M059J (cell line): ENCODE data around the gene LRRC4B. TPM values are rescaled to one million over a fixed set of nuclear protein-coding genes. Genes with fewer than 3 reads are reported as not detected.
"Not testable (repeated sequence)": the region's sequence is repeated elsewhere in the genome, so short reads cannot be mapped to it uniquely, and the experiment has no call there.

Source experiments
- DNase-seq: peaks from one replicate; pipeline ENCODE4 v3.0.0-alpha.2; 2012; ENCODE audit warnings: low read depth
- total RNA-seq: library from RNA; depleted of rRNA; stranded (reverse); fragments of >200 nt; shearing (Covaris generic); gene quantifications from 2 replicates; pipeline ENCODE4 v1.2.3, GENCODE V29; 2014; rRNA removed

The LRRC4B gene
- not detected in 2 replicates for total RNA-seq

- no peak for DNase-seq
These were observed at the start of gene LRRC4B for GRCh38 chr19:50567882-50568727. LRRC4B (minus strand) TSS chr19:50568435; CDS start chr19:50548838, 19,597 bp downstream.

DNA sequence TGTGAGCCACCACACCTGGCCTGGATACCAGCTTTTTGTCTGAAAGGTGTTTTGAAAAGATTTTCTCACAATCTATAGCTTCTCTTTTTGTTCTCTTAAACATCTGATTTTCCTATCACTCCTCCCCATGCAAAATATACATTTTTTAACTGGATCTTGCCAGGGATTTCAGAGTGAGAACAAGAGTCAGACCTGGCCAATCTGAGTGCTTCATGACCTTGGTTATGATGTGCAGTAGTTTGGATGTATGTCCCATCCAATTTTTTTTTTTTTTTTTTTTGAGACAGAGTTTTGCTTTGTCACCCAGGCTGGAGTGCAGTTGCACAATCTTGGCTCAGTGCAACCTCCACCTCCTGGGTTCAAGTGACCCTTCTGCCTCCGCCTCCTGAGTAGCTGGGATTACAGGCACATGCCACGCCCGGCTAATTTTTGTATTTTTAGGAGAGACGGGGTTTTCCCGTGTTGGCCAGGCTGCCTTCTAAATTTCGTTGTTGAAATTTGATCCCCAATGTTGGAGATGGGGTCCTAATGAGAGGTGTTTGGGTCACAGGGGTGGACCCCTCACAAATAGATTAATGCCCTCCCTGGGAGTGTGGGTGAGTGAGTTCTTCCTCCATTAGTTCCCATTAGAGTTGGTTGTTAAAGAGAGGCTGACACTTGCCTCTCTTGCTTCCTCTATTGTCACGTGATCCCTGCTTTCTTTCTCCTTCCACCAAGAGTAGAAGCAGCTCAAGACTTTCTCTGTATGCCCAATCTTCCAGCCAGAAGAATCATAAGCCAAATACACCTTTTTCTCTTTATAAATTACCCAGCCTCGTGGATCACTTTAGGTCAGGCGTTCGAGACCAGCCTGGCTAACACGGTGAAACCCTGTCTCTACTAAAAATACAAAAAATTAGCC, 44.5 kb upstream of the LRRC4B start:
- not testable (repeated sequence) for DNase-seq

DNA sequence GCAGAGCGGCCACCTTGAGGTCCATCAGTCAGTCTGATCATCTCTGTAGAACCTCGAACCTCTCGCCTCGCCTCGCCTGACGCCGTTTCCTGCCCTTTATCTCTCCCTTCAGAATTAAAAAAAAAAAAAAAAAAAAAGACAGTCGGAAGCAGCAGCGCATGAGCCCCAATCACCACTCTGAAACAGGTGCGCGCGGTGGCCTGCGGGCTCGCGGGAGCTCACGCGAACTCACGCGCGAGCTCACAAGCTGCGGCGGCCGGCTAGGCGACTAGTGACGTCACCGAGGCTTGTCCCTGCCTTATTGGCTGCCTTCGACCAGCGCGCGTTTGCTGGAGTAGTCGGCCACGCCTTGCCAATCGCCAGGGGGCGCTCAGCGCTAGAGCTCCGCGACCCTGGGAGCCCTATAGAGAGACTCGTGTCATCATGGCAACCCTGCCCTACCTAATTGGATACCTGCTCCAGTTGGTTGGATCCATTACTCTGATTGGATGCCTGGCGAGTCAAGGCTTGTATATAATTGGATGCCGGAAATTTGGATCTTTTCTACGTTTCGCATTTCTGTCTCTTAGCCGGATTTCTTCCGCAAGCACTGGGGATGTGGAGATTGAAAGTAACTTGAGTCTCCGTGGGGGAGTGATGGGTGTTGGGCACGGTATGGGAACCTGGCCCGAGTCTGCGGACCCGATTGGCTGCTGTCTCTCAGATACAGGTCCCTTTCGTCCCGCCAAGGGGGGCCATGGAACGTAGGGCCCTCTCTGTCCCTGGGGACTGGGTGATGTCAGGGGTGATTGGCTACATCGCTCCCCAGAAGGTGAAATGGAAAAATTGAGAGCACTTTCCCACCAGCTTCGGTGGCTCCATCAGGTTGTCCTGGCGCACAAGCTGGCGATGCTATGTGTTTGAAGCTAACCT, 39.9 kb upstream of the LRRC4B start:
- DNase-seq: peak; percentile 51

DNA sequence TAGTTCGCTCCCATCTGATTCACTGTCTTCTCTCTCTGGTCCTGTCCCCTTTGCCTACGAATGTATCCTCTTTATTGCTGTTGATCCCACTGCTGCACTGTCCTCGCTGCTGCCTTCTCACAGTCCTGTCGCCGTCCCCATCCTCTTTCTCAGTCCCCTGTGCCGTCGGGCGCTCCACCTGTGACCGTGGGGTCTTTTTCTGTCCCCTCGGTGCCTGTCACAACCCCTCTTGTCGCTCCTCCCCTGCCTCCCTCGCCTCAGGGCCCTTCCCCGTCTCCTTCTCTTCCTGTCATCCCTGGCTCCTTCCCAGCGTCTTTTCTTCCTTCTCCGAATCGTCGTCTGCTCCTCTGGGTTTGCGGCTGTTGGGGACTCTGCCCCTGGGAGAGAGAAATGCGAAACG, 39.2 kb upstream of the LRRC4B start:
- DNase-seq: no peak

- not testable (repeated sequence) for DNase-seq
These were observed 38.0 kb upstream of the LRRC4B start for GRCh38 chr19:50606059-50606836.

DNA sequence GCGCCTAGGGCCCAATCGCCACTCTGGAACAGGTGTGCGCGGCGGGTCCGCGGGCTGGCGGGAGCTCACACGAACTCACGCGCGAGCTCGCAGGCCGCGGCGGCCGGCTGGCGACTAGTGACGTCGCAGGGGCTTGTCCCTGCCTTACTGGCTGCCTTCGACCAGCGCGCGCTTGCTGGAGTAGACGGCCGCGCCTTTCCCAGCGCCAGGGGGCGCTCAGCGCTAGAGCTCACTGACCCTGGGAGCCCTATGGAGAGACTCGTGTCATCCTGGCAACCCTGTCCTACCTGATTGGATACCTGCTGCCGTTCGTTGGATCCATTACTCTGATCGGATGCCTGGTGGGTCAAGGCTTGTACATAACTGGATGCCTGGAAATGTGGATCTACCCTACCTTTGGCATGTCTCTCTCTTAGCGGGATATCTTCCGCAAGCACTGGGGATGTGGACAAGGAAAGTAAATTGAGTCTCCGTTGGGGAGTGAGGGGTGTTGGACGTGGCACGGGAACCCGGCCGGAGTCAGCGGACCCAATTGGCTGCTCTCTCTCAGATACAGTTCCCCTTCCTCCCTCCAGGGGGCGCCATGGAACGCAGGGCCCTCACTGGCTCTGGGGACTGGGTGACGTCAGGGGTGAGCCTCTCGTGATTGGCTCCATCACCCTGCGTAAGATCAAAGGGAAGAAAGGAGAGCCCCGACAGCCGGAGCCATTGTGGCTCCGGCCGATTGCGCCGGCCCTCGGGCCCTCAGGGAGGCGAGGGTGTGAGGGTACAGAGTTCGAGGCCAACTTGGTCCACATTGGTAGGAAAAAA, 36.2 kb upstream of the LRRC4B start:
- DNase-seq: not testable (repeated sequence)

GRCh38 chr19:50602935-50603334, 34.7 kb upstream of the LRRC4B start:
- DNase-seq: no peak

- no peak for DNase-seq
These were observed 34.3 kb upstream of the LRRC4B start for GRCh38 chr19:50602496-50602895.

DNA sequence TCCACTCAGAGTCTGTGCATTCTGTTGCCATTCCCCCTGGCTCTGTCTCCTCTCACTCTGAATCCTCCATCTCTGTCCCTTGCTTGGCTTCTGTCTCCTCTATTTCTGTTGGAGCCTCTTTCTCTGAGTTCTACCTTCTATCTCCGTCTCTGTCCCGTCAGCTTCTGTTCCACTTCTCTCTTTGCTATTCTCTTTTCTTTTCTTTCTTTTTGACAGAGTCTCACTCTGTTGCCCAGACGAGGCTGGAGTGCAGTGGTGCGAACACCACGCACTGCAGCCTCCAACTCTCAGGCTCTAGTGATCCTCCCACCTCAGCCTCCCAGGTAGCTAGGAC, 33.8 kb upstream of the LRRC4B start:
- DNase-seq: no peak

DNA sequence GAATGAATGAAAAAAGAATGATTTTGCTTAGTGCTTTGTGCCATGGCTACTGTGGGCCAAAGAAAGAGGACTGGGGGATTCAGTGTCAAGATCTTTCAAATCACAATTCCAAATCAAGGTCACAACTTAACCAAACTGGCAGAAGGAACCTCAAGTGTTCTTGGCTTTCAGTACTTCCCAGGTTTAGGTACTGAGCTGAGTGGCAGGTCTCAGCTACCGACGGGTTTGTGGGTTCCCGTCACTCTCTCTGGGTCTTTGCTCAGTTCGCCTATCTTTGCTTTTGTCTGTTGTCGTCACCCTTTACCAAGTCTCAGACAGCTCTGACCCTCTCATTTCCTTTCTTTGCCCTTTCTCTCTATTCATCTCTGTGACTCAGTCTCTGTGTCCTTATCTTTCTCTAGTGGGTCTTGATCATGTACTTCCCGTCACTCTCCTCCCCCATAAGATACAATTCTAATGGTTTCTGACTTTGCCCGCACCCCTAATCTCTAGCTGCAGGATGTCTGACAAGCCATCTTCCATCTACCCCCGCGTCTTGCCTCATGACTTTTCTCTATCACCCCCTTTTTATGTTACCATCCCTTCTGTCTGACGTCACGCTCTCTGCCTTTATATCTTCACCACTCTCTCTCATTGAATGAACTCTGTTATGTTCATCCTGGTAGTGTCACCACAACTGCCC, 33.3 kb upstream of the LRRC4B start:
- no peak for DNase-seq

DNA sequence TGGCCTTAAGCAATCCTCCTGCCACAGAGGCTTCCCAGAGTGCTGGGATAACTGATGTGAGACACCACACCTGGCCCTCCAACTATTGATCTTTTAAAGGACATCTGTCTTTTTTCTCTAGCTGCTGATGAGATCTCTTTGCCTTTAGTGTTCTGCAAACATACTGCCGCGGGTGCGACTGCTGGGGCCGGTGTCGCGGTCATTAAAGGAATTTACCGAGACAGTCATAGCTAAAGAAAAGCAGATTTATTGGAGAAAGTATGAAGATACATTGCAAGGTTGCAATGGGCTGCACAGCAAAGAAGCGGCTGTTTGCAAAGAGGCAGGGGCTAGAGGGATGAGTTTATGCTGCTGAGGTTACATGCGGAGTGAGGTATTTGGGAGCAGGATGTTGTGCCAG, 31.2 kb upstream of the LRRC4B start:
- no peak for DNase-seq

DNA sequence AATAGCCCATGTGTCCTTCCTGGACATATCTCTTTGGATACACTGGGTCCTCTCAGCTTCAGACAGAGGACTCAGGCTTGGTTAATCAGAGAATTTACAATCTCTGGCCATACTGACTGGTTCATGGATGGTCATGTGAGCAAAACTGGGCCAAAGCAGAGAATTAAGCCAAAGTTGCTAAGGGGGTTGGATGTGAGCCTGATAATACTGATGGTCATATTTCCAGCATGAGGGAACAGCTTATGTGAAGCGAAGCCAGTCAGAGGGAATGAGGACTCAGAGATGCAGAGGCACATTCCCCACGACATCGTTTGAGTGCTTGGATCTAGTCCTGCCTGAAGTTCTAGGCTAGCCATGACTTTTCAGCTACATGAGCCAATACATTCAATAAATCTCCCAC, 22.0 kb upstream of the LRRC4B start:
- no peak for DNase-seq

- not testable (repeated sequence) for DNase-seq
These were observed 13.8 kb upstream of the LRRC4B start for GRCh38 chr19:50581795-50582660.

DNA sequence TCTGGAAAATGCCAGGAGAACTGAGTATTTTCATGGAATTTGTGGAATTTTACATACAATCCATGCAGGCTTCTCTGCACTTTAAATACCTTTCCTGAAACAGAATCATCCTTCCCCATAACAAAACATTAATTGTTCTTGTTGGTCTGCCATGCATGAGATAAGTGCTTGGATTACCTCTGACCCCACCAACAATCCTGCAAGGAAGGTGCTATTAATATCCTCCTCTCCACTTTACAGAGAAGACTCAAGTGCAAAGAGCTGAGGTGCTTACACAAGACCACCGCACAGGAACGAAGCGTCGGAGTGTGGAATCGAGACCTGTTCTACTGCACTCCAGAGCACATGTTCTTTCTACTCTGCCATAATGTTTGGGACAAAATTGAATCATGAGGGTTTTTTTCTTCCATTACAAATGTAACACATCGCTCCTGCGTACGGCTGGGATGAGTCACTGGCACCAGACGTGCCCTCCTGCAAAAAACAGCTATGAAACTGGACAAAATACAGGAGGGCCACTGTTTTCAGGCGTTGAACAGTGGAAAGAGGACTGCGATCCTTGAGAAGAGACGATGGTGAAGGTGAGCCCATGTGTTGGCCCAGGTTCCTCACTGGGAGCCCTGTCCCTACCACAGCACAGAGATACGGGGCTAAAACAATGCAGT, 12.9 kb upstream of the LRRC4B start:
- DNase-seq: no peak

- no peak for DNase-seq
These were observed 12.0 kb upstream of the LRRC4B start for GRCh38 chr19:50580240-50580639.

GRCh38 chr19:50576769-50577168, 8.5 kb upstream of the LRRC4B start:
- DNase-seq: not testable (repeated sequence)

- no peak for DNase-seq
These were observed 5.7 kb upstream of the LRRC4B start for GRCh38 chr19:50573741-50574461.
